ENCODE results near the gene PRMT2. TPM values are rescaled to one million over a fixed set of nuclear protein-coding genes. Genes with fewer than 3 reads are reported as not detected.

PRMT2 gene
- total and polyA plus RNA-seq, 4 experiments from 2014 or later = 175 to 348 (median 198) TPM

- DNase-seq = no peak
- Mint-ChIP-seq H3K4me3 (peak overlapping the region in 7 of 8 donors; percentile 17 to 85 (median 73)), H3K27me3 (no peaks in the 10 kb centered on the region), H3K27ac (peak overlapping the region in 6 of 7 donors; percentile 11 to 88 (median 81)), H3K9me3 (peaks cover 0 to 16% (median 7%) of the 10 kb centered on the region in 8 donors), H3K4me1 (peaks cover 25 to 65% (median 33%) of the 10 kb centered on the region in 4 donors), H3K36me3 (no peaks in the 10 kb centered on the region)
- Histone ChIP-seq H3K4me3 (ENCODE audit: low read length in 2 of 2) (no peak overlapping the region), H3K9me3 (ENCODE audit: control insufficient read depth in 1 of 2, low read length in 2 of 2) (no peaks in the 10 kb centered on the region), H3K27ac (ENCODE audit: low read depth, low read length) (peak overlapping the region; percentile 1), H3K36me3 (ENCODE audit: insufficient read depth, low read length) (no peaks in the 10 kb centered on the region), H3K27me3 (ENCODE audit: insufficient read depth, low read length) (no peaks in the 10 kb centered on the region), H3K4me1 (ENCODE audit: insufficient read depth, low read length) (peaks cover 24% of the 10 kb centered on the region)
- ChIA-PET CTCF (ENCODE audit: partially characterized antibody) (interaction anchor here (0.5 to 1.0 kb wide), 2 partner anchors 39 to 99 kb away, joined by 3 read pairs; no protein-coding TSS in a partner anchor), POLR2A (ENCODE audit: partially characterized antibody) (interaction anchor here (0.8 to 2.7 kb wide), 7 partner anchors 9 to 54 kb away, joined by 4 to 26 read pairs (median 8); partner anchors contain the start of gene PRMT2)
- intact Hi-C loops (cut with micrococcal nuclease) = no loop called here
Measured at GRCh38 chr21:46606427-46606813, 29.1 kb upstream of the PRMT2 start.

- DNase-seq = no peak
- no peaks in the 10 kb centered on the region for H3K27me3 ChIP-seq (ENCODE audit: insufficient read depth, low read length)
- H3K4me1 Mint-ChIP-seq = peaks cover 25 to 59% (median 31%) of the 10 kb centered on the region in 4 donors
- H3K4me1 ChIP-seq (ENCODE audit: insufficient read depth, low read length) = peaks cover 24% of the 10 kb centered on the region
- no peak overlapping the region for H3K4me3 ChIP-seq (ENCODE audit: low read length in 2 of 2)
- no peak overlapping the region for H3K27ac ChIP-seq (ENCODE audit: low read depth, low read length)
- peaks cover 0 to 4% of the 10 kb centered on the region in 2 donors for H3K36me3 Mint-ChIP-seq
- peak overlapping the region in 1 of 7 donors; percentile 88 for H3K27ac Mint-ChIP-seq
- H3K4me3 Mint-ChIP-seq = peak overlapping the region in 2 of 8 donors; percentile 20 to 34
- intact Hi-C loops (cut with micrococcal nuclease) = no loop called here
- no peaks in the 10 kb centered on the region for H3K9me3 ChIP-seq (ENCODE audit: control insufficient read depth in 1 of 2, low read length in 2 of 2)
- POLR2A ChIA-PET (ENCODE audit: partially characterized antibody) = interaction anchor here (2.2 kb wide), 1 partner anchor 14 kb away, joined by 14 read pairs; no protein-coding TSS in a partner anchor
- peaks cover 0 to 23% (median 14%) of the 10 kb centered on the region in 8 donors for H3K9me3 Mint-ChIP-seq
- H3K36me3 ChIP-seq (ENCODE audit: insufficient read depth, low read length) = no peaks in the 10 kb centered on the region
- CTCF ChIA-PET (ENCODE audit: partially characterized antibody) = no interaction called here
- H3K27me3 Mint-ChIP-seq = no peaks in the 10 kb centered on the region
Measured at GRCh38 chr21:46607636-46608035, 27.8 kb upstream of the PRMT2 start.

GRCh38 chr21:46608672-46609111 is 26.8 kb upstream of the PRMT2 start:
- H3K9me3 Mint-ChIP-seq = peaks cover 0 to 23% (median 14%) of the 10 kb centered on the region in 8 donors
- H3K4me3 Mint-ChIP-seq = no peak overlapping the region

GRCh38 chr21:46610018-46610701 is 25.3 kb upstream of the PRMT2 start:
- Histone ChIP-seq H3K4me1 (ENCODE audit: insufficient read depth, low read length) (peaks cover 21% of the 10 kb centered on the region), H3K36me3 (ENCODE audit: insufficient read depth, low read length) (no peaks in the 10 kb centered on the region), H3K27ac (ENCODE audit: low read depth, low read length) (no peak overlapping the region), H3K9me3 (ENCODE audit: control insufficient read depth in 1 of 2, low read length in 2 of 2) (no peaks in the 10 kb centered on the region), H3K4me3 (ENCODE audit: low read length in 2 of 2) (no peak overlapping the region), H3K27me3 (ENCODE audit: insufficient read depth, low read length) (no peaks in the 10 kb centered on the region)
- peaks cover 0 to 4% of the 10 kb centered on the region in 2 donors for H3K36me3 Mint-ChIP-seq
- H3K27me3 Mint-ChIP-seq = no peaks in the 10 kb centered on the region
- H3K9me3 Mint-ChIP-seq = peaks cover 0 to 23% (median 14%) of the 10 kb centered on the region in 8 donors
- no peak overlapping the region for H3K4me3 Mint-ChIP-seq
- H3K27ac Mint-ChIP-seq = no peak overlapping the region
- peaks cover 19 to 47% (median 26%) of the 10 kb centered on the region in 4 donors for H3K4me1 Mint-ChIP-seq
- ChIA-PET POLR2A (ENCODE audit: partially characterized antibody) (no interaction called here), CTCF (ENCODE audit: partially characterized antibody) (no interaction called here)
- DNase-seq = no peak
- intact Hi-C loops (cut with micrococcal nuclease) = no loop called here

More at GRCh38 chr21:46608672-46609111, 26.8 kb upstream of the PRMT2 start:
- Mint-ChIP-seq H3K27ac (no peak overlapping the region), H3K36me3 (peaks cover 0 to 4% of the 10 kb centered on the region in 2 donors), H3K27me3 (no peaks in the 10 kb centered on the region), H3K4me1 (peaks cover 23 to 58% (median 30%) of the 10 kb centered on the region in 4 donors)
- Histone ChIP-seq H3K27me3 (ENCODE audit: insufficient read depth, low read length) (no peaks in the 10 kb centered on the region), H3K4me3 (ENCODE audit: low read length in 2 of 2) (no peak overlapping the region), H3K9me3 (ENCODE audit: control insufficient read depth in 1 of 2, low read length in 2 of 2) (no peaks in the 10 kb centered on the region), H3K27ac (ENCODE audit: low read depth, low read length) (no peak overlapping the region), H3K36me3 (ENCODE audit: insufficient read depth, low read length) (no peaks in the 10 kb centered on the region), H3K4me1 (ENCODE audit: insufficient read depth, low read length) (peaks cover 24% of the 10 kb centered on the region)
- intact Hi-C loops (cut with micrococcal nuclease) = no loop called here
- CTCF ChIA-PET (ENCODE audit: partially characterized antibody) = no interaction called here
- DNase-seq = no peak
- POLR2A ChIA-PET (ENCODE audit: partially characterized antibody) = interaction anchor here (0.8 kb wide), 1 partner anchor 27 kb away, joined by 3 read pairs; the partner anchor contains the start of gene PRMT2

GRCh38 chr21:46613391-46613790 is 22.1 kb upstream of the PRMT2 start:
- H3K36me3 ChIP-seq (ENCODE audit: insufficient read depth, low read length) = no peaks in the 10 kb centered on the region
- no peaks in the 10 kb centered on the region for H3K4me1 ChIP-seq (ENCODE audit: insufficient read depth, low read length)
- H3K9me3 ChIP-seq (ENCODE audit: control insufficient read depth in 1 of 2, low read length in 2 of 2) = no peaks in the 10 kb centered on the region
- peaks cover 4 to 19% (median 4%) of the 10 kb centered on the region in 4 donors for H3K4me1 Mint-ChIP-seq
- no peak for DNase-seq
- ChIA-PET CTCF (ENCODE audit: partially characterized antibody) (no interaction called here), POLR2A (ENCODE audit: partially characterized antibody) (no interaction called here)
- intact Hi-C loops (cut with micrococcal nuclease) = no loop called here
- H3K4me3 Mint-ChIP-seq = no peak overlapping the region
- H3K27ac ChIP-seq (ENCODE audit: low read depth, low read length) = no peak overlapping the region
- H3K4me3 ChIP-seq (ENCODE audit: low read length in 2 of 2) = no peak overlapping the region
- H3K27me3 ChIP-seq (ENCODE audit: insufficient read depth, low read length) = no peaks in the 10 kb centered on the region
- H3K36me3 Mint-ChIP-seq = peaks cover 0 to 4% of the 10 kb centered on the region in 2 donors
- no peak overlapping the region for H3K27ac Mint-ChIP-seq
- peaks cover 0 to 23% (median 14%) of the 10 kb centered on the region in 8 donors for H3K9me3 Mint-ChIP-seq
- H3K27me3 Mint-ChIP-seq = no peaks in the 10 kb centered on the region

- ChIA-PET CTCF (ENCODE audit: partially characterized antibody) (no interaction called here), POLR2A (ENCODE audit: partially characterized antibody) (interaction anchor here (2.0 kb wide), 1 partner anchor 19 kb away, joined by 4 read pairs; the partner anchor contains the start of gene PRMT2)
- H3K4me3 Mint-ChIP-seq = peak overlapping the region in 1 of 8 donors; percentile 14
Measured at GRCh38 chr21:46616050-46616449, 19.4 kb upstream of the PRMT2 start.

GRCh38 chr21:46616656-46617055 is 18.8 kb upstream of the PRMT2 start:
- Histone ChIP-seq H3K27ac (ENCODE audit: low read depth, low read length) (no peak overlapping the region), H3K4me1 (ENCODE audit: insufficient read depth, low read length) (peaks cover 15% of the 10 kb centered on the region), H3K4me3 (ENCODE audit: low read length in 2 of 2) (no peak overlapping the region), H3K36me3 (ENCODE audit: insufficient read depth, low read length) (no peaks in the 10 kb centered on the region), H3K27me3 (ENCODE audit: insufficient read depth, low read length) (no peaks in the 10 kb centered on the region), H3K9me3 (ENCODE audit: control insufficient read depth in 1 of 2, low read length in 2 of 2) (no peaks in the 10 kb centered on the region)
- peaks cover 7 to 31% (median 20%) of the 10 kb centered on the region in 4 donors for H3K4me1 Mint-ChIP-seq
- intact Hi-C loops (cut with micrococcal nuclease) = no loop called here
- no peak overlapping the region for H3K4me3 Mint-ChIP-seq
- H3K27me3 Mint-ChIP-seq = peaks cover 0 to 2% of the 10 kb centered on the region in 2 donors
- ChIA-PET POLR2A (ENCODE audit: partially characterized antibody) (interaction anchor here (2.0 kb wide), 1 partner anchor 19 kb away, joined by 4 read pairs; the partner anchor contains the start of gene PRMT2), CTCF (ENCODE audit: partially characterized antibody) (no interaction called here)
- DNase-seq = no peak
- peaks cover 0 to 9% (median 4%) of the 10 kb centered on the region in 8 donors for H3K9me3 Mint-ChIP-seq
- H3K36me3 Mint-ChIP-seq = peaks cover 0 to 4% of the 10 kb centered on the region in 2 donors
- H3K27ac Mint-ChIP-seq = no peak overlapping the region

More at GRCh38 chr21:46616050-46616449, 19.4 kb upstream of the PRMT2 start:
- H3K27ac ChIP-seq (ENCODE audit: low read depth, low read length) = no peak overlapping the region
- no peaks in the 10 kb centered on the region for H3K27me3 ChIP-seq (ENCODE audit: insufficient read depth, low read length)
- Mint-ChIP-seq H3K9me3 (peaks cover 0 to 12% (median 5%) of the 10 kb centered on the region in 8 donors), H3K27me3 (peaks cover 0 to 2% of the 10 kb centered on the region in 2 donors), H3K36me3 (peaks cover 0 to 4% of the 10 kb centered on the region in 2 donors), H3K4me1 (peaks cover 3 to 25% (median 15%) of the 10 kb centered on the region in 4 donors), H3K27ac (peak overlapping the region in 1 of 7 donors; percentile 37)
- no peaks in the 10 kb centered on the region for H3K36me3 ChIP-seq (ENCODE audit: insufficient read depth, low read length)
- intact Hi-C loops (cut with micrococcal nuclease) = no loop called here
- no peak for DNase-seq
- peaks cover 9% of the 10 kb centered on the region for H3K4me1 ChIP-seq (ENCODE audit: insufficient read depth, low read length)
- no peak overlapping the region for H3K4me3 ChIP-seq (ENCODE audit: low read length in 2 of 2)
- H3K9me3 ChIP-seq (ENCODE audit: control insufficient read depth in 1 of 2, low read length in 2 of 2) = no peaks in the 10 kb centered on the region

All from CD4-positive, alpha-beta memory T cell (primary cell).